Amniotic epithelial cell (primary cell): ENCODE data around the gene HMCN2.
"Not testable (repeated sequence)": the region's sequence is repeated elsewhere in the genome, so short reads cannot be mapped to it uniquely, and the experiment has no call there.

Experiments used
- DNase-seq: peaks from one replicate; pipeline ENCODE4 v3.0.0-alpha.2; 2010; ENCODE audit warnings: low read depth

Gene HMCN2

GRCh38 chr9:130264414-130265350 is 878 bp upstream of the HMCN2 start:
- DNase-seq: peak; percentile 59

GRCh38 chr9:130266236-130267098 is 907 bp downstream of the HMCN2 start:
- no peak for DNase-seq

- DNase-seq: no peak
Observed at GRCh38 chr9:130267930-130268329, 2.4 kb downstream of the HMCN2 start.

GRCh38 chr9:130268521-130269211 is 3.1 kb downstream of the HMCN2 start:
- DNase-seq: no peak

- no peak for DNase-seq
Observed at GRCh38 chr9:130271473-130271872, 5.9 kb downstream of the HMCN2 start.

- no peak for DNase-seq
Observed at GRCh38 chr9:130275156-130275555, 9.6 kb downstream of the HMCN2 start.

GRCh38 chr9:130276121-130276520 is 10.6 kb downstream of the HMCN2 start:
- peak; percentile 54 for DNase-seq

- no peak for DNase-seq
Observed at GRCh38 chr9:130276955-130277354, 11.4 kb downstream of the HMCN2 start.

- not testable (repeated sequence) for DNase-seq
Observed at GRCh38 chr9:130277525-130277924, 12.0 kb downstream of the HMCN2 start.

GRCh38 chr9:130283539-130284248 is 18.1 kb downstream of the HMCN2 start:
- no peak for DNase-seq

- no peak for DNase-seq
Observed at GRCh38 chr9:130284249-130284625, 18.7 kb downstream of the HMCN2 start.

GRCh38 chr9:130284690-130285089 is 19.1 kb downstream of the HMCN2 start:
- DNase-seq: no peak

- no peak for DNase-seq
Observed at GRCh38 chr9:130285271-130285670, 19.7 kb downstream of the HMCN2 start.

GRCh38 chr9:130286072-130286770 is 20.7 kb downstream of the HMCN2 start:
- no peak for DNase-seq

GRCh38 chr9:130286781-130287428 is 21.3 kb downstream of the HMCN2 start:
- no peak for DNase-seq

GRCh38 chr9:130287736-130288135 is 22.2 kb downstream of the HMCN2 start:
- DNase-seq: no peak

- no peak for DNase-seq
Observed at GRCh38 chr9:130288393-130288792, 22.8 kb downstream of the HMCN2 start.

GRCh38 chr9:130288926-130289690 is 23.5 kb downstream of the HMCN2 start:
- no peak for DNase-seq

- DNase-seq: no peak
Observed at GRCh38 chr9:130289711-130290241, 24.2 kb downstream of the HMCN2 start.
